Muscle of arm (tissue), 12 donors: ENCODE results near the gene SLC1A7. TPM values are rescaled to one million over a fixed set of nuclear protein-coding genes. Genes with fewer than 3 reads are reported as not detected.

ENCODE experiments used
- DNase-seq: peaks from one replicate; pipeline ENCODE4 v3.0.0-alpha.2; 2013
- polyA plus RNA-seq, 12 donors: library from polyadenylated mRNA; unstranded; fragments of 120-200 nt; gene quantifications; one replicate each; pipeline ENCODE4 v1.2.1, GENCODE V29; 2013; ENCODE audit not compliant: insufficient read length in 12 of 12

SLC1A7 gene
- polyA plus RNA-seq, 12 donors = 0.20 to 0.67 (median 0.39) TPM; not detected in 2

DNA sequence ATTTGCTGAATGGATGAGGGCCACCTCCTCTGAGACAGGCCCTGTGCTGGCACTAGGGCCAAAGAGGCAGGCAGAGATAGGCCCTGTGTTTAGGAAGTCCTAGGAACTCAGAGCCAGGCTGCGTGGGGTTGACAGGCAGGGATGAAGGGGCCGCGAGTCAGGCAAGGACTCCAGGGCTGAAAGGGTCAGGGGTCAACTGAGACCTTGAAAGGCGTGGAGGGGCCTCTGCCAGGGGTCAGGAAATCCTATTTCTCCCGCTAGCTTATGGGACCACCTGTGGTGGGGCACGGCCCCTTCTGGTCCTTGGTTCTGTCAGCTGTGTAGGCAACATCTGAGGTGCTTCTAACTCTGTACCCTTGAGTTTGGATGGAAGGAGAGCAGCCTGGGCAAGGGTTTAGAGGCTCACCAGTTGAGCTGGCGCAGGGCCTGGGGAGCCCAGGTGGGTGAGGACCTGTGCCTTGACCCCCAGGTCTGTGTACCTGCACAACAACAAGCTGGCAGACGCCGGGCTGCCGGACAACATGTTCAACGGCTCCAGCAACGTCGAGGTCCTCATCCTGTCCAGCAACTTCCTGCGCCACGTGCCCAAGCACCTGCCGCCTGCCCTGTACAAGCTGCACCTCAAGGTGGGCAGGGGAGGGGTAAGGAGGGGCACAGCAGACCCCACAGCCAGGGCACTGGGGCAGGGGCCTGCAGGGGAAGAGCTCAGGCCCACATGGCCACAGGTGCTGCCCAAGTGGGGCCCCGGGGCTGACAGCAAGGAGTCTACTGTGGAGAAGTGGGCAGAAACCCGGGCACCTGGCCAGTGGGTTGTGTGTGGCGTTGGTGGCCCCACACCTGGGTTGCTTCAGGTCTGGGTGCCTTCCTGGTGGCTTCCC, 65.5 kb downstream of the SLC1A7 start:
- DNase-seq = no peak

DNA sequence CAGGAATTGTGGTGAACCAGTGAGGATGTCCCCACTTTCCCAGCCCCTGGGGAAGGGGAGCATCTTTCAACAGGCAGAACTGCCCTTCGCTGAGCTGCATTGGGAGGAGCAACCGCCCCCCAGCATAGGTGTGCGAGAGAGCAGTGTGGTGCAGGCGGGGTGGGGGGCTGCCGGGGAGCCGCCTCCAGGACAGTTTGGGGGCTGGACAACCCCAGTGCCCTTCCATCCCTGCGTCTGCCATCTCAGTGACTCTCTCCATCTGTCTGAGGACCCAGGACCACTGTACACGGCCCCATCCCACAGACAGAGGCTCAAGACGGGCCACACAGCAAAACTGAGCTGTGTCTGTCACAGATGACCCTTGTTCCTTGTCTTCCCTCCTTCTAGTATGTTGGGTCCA, 66.3 kb downstream of the SLC1A7 start:
- no peak for DNase-seq

DNA sequence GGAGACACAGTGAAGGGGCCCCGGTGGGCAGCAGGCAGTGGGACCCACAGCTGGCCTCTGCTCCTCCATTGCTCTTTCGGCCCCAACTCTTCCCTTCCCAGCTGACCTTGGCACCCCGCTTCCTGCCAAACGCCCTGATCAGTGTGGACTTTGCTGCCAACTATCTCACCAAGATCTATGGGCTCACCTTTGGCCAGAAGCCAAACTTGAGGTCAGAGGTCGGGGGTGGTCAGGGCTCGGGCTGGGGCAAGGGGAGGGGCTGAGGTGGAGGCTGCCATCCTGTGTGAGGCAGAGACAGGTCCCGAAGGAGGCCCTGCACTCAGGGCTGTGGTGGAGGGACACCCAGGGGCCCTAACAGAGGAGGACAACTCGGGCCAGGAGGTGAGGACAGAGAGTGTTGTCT, 66.7 kb downstream of the SLC1A7 start:
- DNase-seq = no peak

DNA sequence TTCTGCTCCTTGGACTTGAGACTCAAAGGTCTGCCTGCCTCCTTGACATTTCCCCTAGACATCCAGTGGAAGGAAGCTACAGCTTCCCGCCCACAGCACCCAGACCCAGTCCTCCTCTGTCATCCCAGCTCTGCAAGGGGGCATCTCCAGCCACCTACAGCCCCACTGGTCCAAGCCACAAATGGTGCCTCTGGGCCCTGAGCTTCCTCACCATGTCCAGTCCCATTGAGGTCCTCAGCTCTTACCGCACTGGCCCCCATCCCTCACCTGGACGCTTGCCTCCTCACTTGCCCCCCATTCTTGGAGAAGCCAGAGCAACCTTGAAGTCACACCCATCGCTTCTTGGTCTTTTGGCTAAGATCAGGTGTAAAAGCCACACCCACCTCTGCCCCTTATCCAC, 67.2 kb downstream of the SLC1A7 start:
- no peak for DNase-seq

DNA sequence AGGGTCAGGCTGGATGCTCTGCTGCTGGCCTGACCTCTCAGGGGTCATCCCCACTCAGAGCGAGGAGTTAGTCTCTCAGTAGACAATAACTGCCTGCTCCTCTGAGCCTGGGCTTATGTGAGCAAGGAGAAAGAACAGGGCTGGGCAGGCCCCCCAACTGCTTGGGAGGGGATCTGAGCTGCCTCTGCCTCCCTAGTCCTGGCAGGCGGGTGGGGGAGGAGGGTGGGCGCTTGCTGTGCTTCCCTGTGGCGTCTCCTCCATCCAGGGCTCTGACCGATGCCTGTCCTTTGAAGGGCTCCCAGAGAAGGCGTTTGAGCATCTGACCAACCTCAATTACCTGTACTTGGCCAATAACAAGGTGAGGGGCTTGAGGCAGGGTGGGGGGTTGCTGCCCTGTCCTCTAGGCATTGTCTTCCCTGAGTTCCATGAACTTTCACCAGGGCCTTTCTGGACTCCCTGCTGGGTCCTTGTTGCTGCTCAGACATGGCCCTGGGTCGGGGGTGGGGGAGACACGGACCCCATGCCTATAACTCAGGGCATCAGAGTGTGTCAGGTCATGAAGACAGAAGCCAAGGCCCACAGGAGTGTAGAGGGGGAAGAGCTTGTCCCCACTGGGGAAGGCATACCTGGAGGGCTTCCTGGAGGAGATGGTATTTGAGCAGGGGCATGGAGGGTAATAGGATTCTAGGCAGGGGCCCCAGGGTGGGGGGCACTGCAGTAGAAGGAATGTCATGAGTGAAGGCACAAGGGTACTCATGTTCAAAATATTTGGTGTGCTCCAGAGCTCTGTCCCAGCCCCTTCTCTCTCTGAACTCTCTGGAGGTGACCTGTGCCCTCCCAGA, 67.9 kb downstream of the SLC1A7 start:
- no peak for DNase-seq

DNA sequence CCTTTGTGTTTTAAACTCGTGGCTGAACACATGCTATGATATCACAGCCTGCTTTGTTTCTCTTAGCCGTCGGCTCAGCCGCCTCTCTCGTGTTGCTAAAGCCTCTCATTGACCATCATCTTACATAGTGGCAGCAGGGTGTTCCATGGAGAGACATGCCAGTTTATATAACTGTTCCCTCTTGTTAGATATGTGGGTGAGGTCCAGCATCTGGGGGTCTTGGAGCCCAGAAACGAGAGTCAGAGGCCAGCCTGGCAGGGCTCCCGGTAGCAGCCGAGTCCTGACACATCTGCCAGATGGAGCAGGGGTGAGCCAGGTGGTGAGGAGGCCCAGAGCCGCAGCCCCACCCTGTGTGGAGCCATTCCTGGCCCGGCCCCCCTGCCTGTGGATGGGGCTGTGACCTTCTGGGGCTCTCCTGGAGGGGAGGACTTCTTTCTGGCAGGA, 68.5 kb downstream of the SLC1A7 start:
- no peak for DNase-seq

DNA sequence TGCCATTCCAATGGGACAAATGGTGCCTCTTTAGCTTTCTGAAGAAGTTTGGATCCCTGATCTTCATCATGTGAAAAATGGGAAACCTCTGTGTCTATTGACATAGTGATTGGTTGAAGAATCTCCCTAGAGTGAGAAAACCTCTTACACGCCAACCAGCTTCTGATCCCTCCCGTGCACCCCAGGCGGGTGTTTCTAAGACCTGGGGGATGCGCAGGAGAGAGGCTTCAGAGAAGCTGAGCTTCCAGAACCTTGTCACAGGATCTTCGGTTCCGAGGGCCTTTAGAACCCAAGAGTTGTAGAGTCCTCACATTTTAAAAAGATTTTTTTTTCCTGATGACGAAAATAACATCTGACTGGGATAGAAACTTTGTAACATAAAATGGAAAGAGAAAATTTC, 69.2 kb downstream of the SLC1A7 start:
- DNase-seq = no peak

DNA sequence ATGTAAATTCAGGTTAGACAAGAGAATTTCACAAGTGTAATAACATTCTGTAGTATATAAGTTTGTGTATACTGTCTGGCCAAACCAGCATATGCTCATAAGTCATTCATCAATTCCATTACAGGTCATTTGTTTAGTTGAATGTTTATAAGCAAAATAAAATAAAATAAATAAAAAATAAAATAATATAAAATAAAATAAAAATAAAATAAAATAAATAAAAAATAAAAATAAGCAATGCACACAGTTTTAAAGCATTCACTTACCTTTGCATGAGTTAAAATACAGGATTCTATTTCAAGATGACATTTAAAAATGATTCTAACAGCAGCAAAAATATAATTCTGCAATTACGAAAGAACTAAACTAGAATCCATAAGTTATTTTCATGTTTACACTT, 70.5 kb downstream of the SLC1A7 start:
- DNase-seq = no peak

DNA sequence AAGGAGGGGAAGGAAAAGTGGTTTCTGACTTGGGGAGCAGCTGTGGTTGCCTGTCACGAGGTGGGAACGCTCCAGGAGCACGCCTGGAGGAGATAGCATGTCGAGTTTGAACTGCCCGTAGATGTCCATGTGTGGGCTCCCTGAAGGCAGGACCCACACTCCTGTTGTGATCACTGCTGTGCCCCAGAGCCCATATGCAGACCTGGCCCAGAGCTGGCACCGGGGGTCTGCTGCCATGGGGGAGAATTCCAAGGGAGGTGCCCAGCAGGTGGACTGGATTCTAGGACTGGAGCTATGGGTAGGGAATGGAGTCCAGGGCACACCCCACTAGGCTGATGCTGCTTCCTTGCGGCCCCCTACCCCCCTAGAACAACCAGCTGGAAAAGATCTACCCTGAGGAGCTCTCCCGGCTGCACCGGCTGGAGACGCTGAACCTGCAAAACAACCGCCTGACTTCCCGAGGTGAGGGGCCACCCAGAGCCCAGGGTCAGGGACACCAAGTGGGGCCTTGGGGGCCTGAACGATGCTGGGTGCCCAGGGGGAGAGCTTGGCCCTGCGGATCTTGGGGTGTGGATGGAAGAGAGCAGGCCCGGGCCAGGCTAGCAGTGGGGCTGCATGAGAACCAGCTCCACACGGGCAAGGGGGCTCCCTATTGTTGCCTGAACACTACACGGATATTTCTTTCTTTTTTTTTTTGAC, 71.1 kb downstream of the SLC1A7 start:
- DNase-seq = no peak

DNA sequence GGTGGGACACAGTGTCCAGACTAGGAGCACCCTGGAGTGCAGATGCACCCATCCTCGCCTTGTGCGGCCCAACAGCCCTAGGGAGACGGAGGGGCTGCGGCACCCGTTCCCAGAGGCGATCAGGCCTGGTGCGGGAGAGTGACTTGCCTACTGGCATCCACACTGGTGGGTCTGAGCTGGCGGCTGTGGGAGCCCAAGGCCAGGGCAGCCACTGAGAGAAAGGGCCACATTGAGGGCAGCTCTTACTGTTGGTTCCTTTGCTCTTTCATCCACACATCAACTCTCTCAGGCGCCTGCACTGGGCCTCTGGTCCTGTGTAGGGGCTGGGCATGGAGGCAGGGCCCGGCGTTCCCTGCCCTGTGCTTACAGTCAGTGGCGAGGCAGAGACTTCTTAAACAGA, 71.8 kb downstream of the SLC1A7 start:
- DNase-seq = no peak

DNA sequence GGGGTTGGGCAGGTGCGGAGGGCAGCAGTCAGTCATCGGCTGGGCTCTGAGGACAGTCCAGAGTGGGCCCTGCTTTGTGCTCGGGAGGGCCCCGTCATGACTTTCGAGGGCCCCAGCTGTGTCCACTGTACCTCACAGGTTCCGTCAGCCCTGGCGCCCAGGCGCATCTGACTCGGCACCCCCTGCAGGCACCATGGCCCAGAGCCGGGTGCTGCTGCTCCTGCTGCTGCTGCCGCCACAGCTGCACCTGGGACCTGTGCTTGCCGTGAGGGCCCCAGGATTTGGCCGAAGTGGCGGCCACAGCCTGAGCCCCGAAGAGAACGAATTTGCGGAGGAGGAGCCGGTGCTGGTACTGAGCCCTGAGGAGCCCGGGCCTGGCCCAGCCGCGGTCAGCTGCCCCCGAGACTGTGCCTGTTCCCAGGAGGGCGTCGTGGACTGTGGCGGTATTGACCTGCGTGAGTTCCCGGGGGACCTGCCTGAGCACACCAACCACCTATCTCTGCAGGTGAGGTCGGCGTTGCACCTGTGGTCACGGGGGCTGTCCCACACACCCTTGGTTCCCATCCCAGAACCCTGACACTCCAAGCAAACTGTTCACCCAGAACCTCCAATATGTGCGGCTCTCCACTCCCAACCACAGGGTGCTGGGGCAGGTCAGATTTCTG, 72.6 kb downstream of the SLC1A7 start:
- no peak for DNase-seq

DNA sequence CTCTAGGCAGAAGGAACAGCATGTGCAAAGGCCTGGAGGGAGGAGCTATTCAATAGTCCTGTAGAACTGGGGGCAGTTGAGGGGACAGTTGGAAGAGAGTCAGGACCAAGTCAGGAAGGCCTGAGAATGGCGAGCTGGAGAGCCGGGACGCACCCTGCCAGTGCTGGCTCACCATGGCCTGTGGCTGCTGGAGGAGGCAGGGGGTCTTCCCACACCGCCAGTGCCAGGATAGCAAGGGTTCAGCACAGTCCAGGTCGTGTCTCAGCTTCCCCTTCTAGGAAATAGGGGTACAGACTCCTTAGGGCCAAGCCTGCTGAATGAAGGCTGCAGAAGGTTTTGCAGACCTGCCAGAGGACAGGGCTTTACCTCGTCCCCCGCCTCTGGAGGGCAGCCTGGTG, 73.2 kb downstream of the SLC1A7 start:
- no peak for DNase-seq

DNA sequence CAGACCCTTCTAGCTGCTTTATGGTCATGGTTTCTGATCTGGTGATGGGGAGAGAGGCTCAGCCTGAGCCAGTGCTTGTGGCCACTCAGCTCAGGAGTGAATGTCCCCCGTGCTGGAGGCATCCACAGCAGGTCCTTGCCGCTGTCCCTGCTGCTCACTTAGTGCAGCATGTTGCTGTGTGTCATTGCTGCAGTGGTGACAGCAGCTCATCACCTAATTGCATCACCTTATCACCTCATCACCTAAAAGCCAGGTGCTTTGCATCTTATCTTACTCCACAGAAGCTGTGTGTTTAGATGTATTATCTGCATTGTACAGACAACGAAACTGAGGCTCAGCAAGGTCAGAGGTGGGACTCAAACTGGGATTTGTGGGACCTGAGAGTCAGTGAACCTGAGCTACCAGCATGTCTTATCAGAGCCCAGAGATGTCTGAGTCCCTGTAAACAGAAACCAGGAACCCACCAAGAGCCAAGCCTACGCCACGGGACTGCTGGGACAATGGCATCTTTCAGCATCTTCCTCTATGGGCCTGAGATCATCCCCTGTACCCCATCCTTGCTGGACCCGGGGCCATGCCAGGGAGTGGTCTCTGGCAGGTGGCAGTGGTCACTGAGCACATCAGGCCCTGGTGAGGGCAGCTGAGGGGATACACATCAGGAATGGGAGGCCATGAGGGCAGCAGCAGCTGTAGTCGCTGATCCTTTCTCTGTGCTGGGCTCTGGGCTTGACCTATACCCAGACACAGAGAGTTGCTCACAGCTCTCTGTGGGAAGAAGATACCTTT, 73.9 kb downstream of the SLC1A7 start:
- DNase-seq = no peak

DNA sequence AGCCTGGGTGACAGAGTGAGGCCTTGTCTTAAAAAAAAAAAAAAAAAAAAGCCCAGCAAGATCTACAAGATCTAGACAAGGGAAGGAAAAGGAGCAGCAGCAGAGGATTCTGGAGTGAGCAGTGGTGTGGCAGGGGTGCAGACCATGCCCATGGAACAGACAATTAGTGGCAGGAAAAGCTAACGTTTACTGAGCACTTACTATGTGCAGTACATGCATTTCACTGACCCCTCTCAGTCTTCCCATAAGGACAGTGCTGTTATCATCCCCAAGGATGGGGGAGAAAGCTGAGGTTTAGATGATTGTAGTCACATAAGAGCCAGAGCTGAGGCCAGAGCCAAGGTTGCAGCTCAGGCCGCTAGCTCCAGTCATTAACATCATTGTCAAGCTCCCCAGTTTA, 74.6 kb downstream of the SLC1A7 start:
- DNase-seq = no peak

DNA sequence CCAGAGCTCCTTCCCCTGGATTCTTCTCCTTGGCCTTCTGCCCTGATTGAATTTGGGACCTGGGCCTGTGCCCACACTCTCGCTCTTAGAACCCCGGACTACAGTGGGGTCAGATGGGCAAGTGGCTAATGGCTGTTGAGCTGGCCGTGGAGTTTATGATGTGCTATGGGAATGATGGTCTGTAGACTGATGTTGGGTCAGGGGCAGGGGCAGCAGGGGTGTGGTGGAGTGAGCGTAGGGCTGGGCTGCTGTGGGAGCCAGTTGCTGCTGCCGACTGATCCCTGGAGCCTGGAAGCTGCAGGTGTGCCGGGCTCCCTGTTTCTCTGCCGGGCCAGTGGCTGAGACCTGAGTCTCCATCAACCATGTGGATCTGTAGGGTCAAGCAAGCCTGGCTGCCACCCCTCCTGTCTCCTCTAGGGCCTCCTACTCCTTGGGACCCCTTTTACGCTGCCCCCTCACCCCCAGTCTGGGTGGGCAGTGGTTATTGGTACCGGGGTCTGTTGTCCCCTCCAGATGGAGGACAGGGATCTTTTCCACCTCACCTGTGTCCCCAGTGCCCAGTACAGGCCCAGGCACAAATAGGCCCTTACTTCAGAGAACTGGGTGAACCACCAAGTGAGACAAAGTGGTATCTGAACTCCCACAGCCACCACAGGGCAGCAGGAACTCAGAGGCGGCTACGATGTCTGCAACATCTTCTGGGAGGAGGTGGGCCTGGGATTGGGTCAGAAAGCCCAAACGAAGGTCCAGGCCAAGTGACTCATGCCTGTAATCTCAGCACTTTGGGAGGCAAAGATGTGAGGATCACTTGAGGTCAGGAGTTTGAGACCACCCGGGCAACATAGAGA, 75.3 kb downstream of the SLC1A7 start:
- DNase-seq = no peak

DNA sequence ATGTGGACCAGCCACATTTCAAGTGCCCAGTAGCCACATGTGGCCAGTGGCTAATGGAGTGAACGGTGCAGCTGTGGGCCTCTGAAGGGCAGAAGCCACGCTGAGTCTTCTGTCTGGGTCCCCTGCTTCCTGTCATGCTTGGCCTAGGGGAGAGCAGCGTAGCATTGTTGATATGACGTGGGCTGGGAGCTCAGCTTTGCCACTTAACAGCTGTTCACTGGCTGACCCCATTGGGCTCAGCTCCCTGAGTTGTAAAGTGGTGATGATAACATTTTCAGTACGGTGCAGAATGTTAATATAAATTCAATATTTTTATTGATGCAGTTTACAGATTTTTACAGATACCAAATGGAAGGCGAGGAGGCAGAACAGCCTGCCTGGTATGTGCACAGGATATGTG, 76.0 kb downstream of the SLC1A7 start:
- no peak for DNase-seq

DNA sequence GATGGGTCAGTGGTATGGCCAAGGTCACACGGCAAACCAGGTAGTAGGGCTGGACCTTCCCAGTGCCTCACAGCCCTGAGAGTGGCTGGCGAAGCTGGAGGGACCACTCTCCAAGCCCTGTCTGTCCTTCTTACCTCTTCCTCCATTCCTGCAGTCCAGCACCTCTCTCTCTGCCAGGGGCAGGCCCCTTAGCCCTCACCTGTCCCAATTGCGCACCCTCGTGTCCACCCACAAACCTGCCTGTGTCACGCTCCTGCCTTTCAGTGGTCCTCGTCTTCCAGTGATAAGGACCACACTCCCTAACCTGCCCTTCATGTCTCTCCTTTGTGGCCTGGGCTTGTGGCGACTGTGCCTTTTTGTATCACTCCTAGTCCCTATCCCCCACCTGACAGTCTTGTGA, 77.0 kb downstream of the SLC1A7 start:
- no peak for DNase-seq

DNA sequence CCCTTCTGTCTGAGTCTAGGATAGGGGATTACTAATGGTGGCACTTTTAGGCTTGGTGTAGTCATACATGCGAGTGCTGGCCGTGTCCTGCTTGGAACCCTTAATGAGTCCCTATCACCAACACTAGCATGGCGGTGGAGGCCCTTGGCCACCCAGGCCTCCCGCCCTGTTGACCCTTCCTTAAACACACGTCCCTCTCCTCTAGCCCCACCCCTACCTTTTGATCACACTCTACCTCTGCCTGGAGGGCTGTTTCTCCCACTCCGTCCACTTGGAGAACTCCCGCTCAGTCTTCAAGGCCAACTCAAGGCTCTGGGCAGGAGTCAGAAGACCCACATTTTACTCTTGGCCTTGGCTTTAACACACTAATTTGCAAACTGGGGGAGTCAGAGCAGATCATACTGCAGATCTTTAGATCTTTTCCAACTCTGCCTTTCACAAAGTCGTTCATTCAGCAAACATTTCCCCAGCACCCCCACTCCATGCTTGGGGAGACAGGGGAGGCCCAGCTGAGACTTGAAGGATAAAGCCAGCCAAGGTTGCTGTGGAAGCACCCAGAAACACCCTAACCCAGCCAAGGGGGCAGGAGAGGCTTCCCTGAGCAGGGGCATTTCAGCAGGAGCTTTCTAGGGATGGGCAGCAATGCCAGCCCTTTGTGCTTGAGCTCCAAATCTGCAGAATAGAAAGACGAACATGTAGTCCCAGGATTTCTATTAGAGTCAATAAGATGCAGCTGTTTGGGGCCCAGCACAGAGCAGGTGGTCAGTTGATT, 78.5 kb downstream of the SLC1A7 start:
- DNase-seq = no peak
